ENCODE results near the gene LRRC8A. TPM values are rescaled to one million over a fixed set of nuclear protein-coding genes. Genes with fewer than 3 reads are reported as not detected.
"Not testable (repeated sequence)": the region's sequence is repeated elsewhere in the genome, so short reads cannot be mapped to it uniquely, and the experiment has no call there.

Gene LRRC8A
- polyA plus RNA-seq, 1 donor from 2014 or later = 11.6 TPM

- TF ChIP-seq EZH2 (IDR thresholded peaks at IDR 0.05; ENCODE audit: borderline replicate concordance, insufficient read depth, low read length, poor library complexity, severe bottlenecking) (no peak), RAD21 (conservative IDR thresholded peaks at IDR 0.05) (no peak)
Measured at GRCh38 chr9:128840524-128840923, 41.4 kb upstream of the LRRC8A start (continued).

DNA sequence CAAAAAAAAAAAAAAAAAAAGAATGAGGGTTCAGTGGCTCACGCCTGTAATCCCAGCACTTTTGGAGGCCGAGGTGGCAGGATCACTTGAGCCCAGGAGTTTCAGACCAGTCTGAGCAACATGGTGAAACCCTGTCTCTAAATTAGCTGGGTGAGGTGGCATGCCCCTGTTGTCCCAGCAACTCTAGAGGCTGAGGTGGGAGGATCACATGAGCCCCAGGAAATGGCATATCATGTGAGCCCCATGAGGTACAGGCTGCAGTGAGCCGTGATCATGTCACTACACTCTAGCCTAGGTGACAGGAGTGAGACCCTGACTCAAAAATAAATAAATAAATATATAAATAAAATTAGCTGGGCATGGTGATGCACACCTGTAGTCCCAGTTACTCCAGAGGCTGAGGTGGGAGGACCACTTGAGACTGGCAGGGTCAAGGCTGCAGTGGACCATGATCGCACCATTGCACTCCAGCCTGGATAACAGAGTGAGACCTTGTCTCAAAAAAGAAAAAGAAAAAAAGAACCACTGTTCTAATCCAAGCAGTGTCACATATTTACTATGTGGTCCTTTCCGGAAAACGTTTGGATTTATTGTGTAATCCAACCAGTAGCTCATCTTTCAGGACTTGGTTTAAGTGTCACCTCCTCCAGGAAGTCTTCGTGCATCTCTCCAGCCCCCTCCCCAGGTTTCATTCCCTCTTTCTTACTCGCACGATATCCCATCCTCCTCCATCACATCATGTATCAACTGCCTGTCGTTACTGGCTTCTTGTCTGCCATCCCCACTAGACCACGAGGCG lies 40.0 kb upstream of the LRRC8A start:
- H3K79me2 ChIP-seq (replicated peaks; ENCODE audit: insufficient read depth, low read length) = no peaks in the 10 kb centered on the region
- no peak overlapping the region for H3K4me3 ChIP-seq (ENCODE audit: low read length)
- H3K9me3 ChIP-seq (ENCODE audit: low read length) = no peaks in the 10 kb centered on the region
- H3K9me2 ChIP-seq (ENCODE audit: insufficient read depth, low read length) = no peaks in the 10 kb centered on the region
- no peaks in the 10 kb centered on the region for H3K36me3 ChIP-seq (ENCODE audit: insufficient read depth, low read length)
- no peak overlapping the region for H3K9ac ChIP-seq (ENCODE audit: low read length)
- H2AFZ ChIP-seq (ENCODE audit: low read depth, low read length) = no peak overlapping the region
- H3F3A ChIP-seq (ENCODE audit: insufficient read depth, low read length, poor library complexity, severe bottlenecking) = no peaks in the 10 kb centered on the region
- no peaks in the 10 kb centered on the region for H4K20me1 ChIP-seq (ENCODE audit: insufficient read depth)
- H3K4me2 ChIP-seq (ENCODE audit: low read length) = no peak overlapping the region
- TF ChIP-seq MXI1 (conservative IDR thresholded peaks at IDR 0.05; ENCODE audit: poor library complexity, severe bottlenecking) (no peak), RAD21 (conservative IDR thresholded peaks at IDR 0.05) (no peak), EP300 (conservative IDR thresholded peaks at IDR 0.05; ENCODE audit: poor library complexity, severe bottlenecking) (no peak), TAF1 (IDR thresholded peaks at IDR 0.05; ENCODE audit: low read depth) (no peak), REST (IDR thresholded peaks at IDR 0.05; ENCODE audit: borderline replicate concordance) (no peak), EZH2 (IDR thresholded peaks at IDR 0.05; ENCODE audit: borderline replicate concordance, insufficient read depth, low read length, poor library complexity, severe bottlenecking) (no peak), SMC3 (conservative IDR thresholded peaks at IDR 0.05; ENCODE audit: poor library complexity) (no peak), POLR2AphosphoS5 (IDR thresholded peaks at IDR 0.05) (no peak)
- TF ChIP-seq, protein P1, sequence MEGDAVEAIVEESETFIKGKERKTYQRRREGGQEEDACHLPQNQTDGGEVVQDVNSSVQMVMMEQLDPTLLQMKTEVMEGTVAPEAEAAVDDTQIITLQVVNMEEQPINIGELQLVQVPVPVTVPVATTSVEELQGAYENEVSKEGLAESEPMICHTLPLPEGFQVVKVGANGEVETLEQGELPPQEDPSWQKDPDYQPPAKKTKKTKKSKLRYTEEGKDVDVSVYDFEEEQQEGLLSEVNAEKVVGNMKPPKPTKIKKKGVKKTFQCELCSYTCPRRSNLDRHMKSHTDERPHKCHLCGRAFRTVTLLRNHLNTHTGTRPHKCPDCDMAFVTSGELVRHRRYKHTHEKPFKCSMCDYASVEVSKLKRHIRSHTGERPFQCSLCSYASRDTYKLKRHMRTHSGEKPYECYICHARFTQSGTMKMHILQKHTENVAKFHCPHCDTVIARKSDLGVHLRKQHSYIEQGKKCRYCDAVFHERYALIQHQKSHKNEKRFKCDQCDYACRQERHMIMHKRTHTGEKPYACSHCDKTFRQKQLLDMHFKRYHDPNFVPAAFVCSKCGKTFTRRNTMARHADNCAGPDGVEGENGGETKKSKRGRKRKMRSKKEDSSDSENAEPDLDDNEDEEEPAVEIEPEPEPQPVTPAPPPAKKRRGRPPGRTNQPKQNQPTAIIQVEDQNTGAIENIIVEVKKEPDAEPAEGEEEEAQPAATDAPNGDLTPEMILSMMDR (IDR thresholded peaks at IDR 0.05; ENCODE audit: poor library complexity, severe bottlenecking) = no peak
- H3K27ac ChIP-seq (ENCODE audit: low read length) = no peak overlapping the region
- H3K27me3 ChIP-seq (ENCODE audit: insufficient read depth, low read depth, low read length) = no peaks in the 10 kb centered on the region

DNA sequence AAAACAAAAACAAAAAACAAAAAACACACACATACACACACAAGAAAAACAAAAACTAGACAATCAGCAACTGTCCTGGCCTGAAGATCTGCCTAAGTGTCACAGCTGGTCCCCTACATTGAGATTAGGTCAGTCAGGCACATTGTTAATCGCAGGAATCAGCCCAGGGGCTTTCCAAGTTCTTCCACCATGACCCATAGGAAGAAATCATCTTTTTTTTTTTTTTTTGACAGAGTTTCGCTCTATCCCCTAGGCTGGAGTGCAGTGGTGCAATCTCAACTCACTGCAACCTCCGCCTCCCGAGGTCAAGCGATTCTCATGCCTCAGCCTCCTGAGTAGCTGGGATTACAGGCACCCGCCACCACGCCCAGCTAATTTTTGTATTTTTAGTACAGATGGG lies 38.8 kb upstream of the LRRC8A start:
- H3F3A ChIP-seq (ENCODE audit: insufficient read depth, low read length, poor library complexity, severe bottlenecking); H3K9ac ChIP-seq (ENCODE audit: low read length); H2AFZ ChIP-seq (ENCODE audit: low read depth, low read length); H3K27ac ChIP-seq (ENCODE audit: low read length); H3K79me2 ChIP-seq (replicated peaks; ENCODE audit: insufficient read depth, low read length); H3K4me3 ChIP-seq (ENCODE audit: low read length); H4K20me1 ChIP-seq (ENCODE audit: insufficient read depth); H3K27me3 ChIP-seq (ENCODE audit: insufficient read depth, low read depth, low read length); H3K9me2 ChIP-seq (ENCODE audit: insufficient read depth, low read length); H3K4me2 ChIP-seq (ENCODE audit: low read length); H3K36me3 ChIP-seq (ENCODE audit: insufficient read depth, low read length); H3K9me3 ChIP-seq (ENCODE audit: low read length): not testable (repeated sequence)

Data from neural cell (in vitro differentiated cells).